Prostate gland (tissue), 2 donors: ENCODE data around the gene ZNF165.

Experiments
- CTCF ChIP-seq, 4 experiments: fragments of 200-600 bp in 2 of 4; fragments of 450-650 bp in 2 of 4; sonication (generic) in 2 of 4; IDR thresholded peaks; 1 replicate in 3 of 4; 2 replicates in 1 of 4; pipeline ENCODE4 v1.5.1; 2016 to 2019; ENCODE audit warnings: antibody characterized with exemption in 4 of 4, mild to moderate bottlenecking in 2 of 4, moderate library complexity in 2 of 4
- POLR2A ChIP-seq: fragments of 450-650 bp; IDR thresholded peaks from one replicate; pipeline ENCODE4 v1.6.1; 2016; ENCODE audit warnings: antibody characterized with exemption, mild to moderate bottlenecking
- POLR2AphosphoS5 ChIP-seq: sonication (generic); formaldehyde crosslinking; IDR thresholded peaks from one replicate; pipeline ENCODE4 v1.6.1; 2017; ENCODE audit warnings: antibody characterized with exemption

GRCh38 chr6:28081486-28081751 lies 1.1 kb downstream of the ZNF165 start:
- TF ChIP-seq CTCF (IDR thresholded peaks at IDR 0.05): no peak
- no peak for TF ChIP-seq POLR2A
- no peak for TF ChIP-seq POLR2AphosphoS5
